GM18519 (cell line): ENCODE measurements around the gene BLTP1.
"Not testable (repeated sequence)": the region's sequence is repeated elsewhere in the genome, so short reads cannot be mapped to it uniquely, and the experiment has no call there.

ENCODE experiments used
- ATAC-seq: cut with Tn5 transposase; IDR thresholded peaks from one replicate; pipeline ENCODE4 v1.9.1; 2021; ENCODE audit warnings: mild to moderate bottlenecking, moderate library complexity; ENCODE audit not compliant: unreplicated experiment, low FRiP score

BLTP1 gene, protein sequence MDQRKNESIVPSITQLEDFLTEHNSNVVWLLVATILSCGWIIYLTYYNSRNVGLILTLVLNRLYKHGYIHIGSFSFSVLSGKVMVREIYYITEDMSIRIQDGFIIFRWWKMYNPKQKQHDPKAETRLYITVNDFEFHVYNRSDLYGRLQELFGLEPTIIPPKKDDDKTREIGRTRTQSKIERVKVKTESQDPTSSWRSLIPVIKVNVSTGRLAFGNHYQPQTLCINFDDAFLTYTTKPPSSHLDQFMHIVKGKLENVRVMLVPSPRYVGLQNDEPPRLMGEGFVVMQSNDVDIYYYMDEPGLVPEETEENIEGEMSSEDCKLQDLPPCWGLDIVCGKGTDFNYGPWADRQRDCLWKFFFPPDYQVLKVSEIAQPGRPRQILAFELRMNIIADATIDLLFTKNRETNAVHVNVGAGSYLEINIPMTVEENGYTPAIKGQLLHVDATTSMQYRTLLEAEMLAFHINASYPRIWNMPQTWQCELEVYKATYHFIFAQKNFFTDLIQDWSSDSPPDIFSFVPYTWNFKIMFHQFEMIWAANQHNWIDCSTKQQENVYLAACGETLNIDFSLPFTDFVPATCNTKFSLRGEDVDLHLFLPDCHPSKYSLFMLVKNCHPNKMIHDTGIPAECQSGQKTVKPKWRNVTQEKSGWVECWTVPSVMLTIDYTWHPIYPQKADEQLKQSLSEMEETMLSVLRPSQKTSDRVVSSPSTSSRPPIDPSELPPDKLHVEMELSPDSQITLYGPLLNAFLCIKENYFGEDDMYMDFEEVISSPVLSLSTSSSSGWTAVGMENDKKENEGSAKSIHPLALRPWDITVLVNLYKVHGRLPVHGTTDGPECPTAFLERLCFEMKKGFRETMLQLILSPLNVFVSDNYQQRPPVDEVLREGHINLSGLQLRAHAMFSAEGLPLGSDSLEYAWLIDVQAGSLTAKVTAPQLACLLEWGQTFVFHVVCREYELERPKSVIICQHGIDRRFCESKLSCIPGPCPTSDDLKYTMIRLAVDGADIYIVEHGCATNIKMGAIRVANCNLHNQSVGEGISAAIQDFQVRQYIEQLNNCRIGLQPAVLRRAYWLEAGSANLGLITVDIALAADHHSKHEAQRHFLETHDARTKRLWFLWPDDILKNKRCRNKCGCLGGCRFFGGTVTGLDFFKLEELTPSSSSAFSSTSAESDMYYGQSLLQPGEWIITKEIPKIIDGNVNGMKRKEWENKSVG (N-terminal part only)

DNA sequence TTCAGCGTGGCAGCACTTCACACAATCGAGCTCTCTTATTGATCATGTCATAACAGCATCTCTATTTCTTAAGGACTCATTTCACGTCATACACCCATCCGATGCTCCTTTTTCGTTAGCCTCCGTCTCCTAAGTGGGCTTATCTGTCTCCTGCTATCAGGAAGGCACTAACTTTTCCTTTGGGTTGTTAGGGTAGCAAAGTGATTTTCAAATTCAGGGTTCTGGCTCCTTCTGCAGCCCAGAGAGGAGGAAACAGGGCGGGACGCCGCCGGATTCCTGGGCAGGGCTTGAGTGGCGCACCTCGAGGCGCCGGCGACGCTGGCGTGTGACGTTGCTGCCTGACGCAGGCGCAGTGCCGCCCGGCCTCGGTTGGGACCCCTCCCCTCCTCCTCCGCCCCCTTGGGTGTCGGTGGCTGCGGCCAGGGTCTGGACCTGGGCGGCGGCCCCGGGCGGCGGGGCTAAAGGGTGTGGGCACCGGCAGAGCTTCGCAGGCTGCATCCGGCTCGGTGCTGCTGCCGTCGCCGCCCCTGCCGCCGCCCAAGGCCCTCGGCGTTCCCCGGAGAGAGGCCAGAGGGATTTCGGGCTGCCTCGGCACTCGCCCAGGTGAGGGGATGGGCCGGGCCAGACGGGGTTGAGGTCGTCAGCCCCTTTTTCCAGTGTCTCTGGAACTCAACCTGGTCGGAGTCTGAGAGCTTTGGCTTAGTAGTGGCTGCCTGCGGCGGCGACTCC is at the start of gene BLTP1:
BLTP1 (plus strand) TSS at position 350 of the 729 bp plus-strand sequence. CDS start 18,317 bp downstream, outside the sequence.
- peak; percentile 95 for ATAC-seq

DNA sequence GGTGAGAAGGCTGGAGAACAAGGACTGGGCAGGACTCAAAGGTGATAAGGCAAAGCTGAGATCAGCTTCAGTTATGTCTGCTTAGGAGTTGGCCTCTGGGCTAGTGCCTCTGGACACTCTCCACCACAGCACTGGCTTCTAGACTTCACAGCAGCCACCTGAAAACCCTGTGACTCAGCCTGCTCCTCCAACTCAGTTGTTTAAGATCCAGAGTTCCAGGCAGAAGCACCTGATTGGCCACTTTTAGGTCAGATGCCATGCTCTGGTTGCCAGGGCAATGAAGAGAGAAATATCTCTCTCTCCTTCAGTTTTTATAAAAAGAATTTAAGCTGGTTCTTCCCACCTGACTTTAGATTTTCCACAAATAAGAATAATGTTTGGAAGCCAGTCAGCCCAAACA is 47.9 kb upstream of the BLTP1 start:
- no peak for ATAC-seq

DNA sequence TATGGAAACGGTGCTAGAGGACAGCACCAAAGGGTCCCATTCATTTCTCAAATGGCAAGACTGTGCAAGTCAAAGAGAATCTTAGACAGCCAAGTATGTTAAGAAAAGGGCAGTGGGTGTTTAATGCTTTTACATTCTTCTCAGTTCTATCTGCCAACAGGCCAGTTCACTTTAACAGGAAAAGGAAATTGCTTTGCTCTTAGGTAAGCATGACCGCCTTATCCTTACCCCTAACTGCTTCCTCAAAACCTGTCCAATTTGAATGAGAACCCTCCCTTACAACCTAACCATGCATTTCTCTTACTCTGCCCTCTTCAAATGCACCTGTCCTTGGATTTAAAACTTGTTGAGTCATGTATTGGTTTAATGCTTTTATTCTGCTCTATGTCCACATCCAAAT is 44.5 kb upstream of the BLTP1 start:
- ATAC-seq, result no peak

DNA sequence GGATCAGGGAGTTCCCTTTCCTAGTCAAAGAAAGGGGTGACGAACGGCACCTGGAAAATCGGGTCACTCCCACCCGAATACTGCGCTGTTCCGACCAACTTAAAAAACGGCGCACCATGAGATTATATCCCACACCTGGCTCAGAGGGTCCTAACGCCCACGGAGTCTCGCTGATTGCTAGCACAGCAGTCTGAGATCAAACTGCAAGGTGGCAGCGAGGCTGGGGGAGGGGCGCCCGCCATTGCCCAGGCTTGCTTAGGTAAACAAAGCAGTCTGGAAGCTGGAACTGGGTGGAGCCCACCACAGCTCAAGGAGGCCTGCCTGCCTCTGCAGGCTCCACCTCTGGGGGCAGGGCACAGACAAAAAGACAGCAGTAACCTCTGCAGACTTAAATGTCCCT is 41.8 kb upstream of the BLTP1 start:
- ATAC-seq, result not testable (repeated sequence)

DNA sequence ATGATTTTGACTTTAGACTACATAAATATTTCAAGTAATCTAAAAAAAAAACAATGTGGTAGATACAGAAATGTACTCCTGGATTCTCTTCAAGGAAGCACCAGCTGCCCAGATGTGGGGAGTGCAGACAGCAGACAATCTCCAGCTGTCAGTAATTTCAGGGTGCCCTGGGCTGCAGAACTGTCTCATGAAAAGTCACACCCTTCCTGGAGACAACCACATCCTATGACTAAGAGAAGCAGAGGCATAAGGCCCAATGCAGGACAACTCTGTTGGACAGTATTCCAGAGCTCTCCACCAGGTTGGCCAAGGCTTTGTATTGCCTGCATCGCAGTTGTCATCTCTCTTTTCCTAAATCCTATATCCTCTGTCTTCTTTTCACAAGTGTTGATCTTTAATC is 34.4 kb upstream of the BLTP1 start:
- ATAC-seq, result no peak

DNA sequence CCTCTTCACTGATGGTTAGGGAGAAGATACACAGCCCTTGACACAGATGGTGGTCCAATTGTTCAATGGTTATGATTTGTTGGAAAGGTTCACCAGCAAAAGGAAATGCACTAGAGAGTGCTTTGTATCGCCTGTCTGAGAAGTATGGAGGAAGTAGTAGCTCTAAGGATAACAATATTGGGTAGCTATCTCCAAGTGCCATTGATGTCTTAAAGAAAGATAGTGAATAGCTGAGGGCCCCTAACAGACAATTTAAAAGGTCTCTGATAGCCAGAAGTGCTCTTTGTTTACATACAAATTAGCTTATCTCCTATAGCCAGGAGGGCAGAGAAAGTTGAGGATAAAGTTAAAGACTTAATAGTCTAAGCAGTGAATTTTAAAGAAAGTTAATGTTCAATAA is 33.9 kb upstream of the BLTP1 start:
- ATAC-seq, result no peak

DNA sequence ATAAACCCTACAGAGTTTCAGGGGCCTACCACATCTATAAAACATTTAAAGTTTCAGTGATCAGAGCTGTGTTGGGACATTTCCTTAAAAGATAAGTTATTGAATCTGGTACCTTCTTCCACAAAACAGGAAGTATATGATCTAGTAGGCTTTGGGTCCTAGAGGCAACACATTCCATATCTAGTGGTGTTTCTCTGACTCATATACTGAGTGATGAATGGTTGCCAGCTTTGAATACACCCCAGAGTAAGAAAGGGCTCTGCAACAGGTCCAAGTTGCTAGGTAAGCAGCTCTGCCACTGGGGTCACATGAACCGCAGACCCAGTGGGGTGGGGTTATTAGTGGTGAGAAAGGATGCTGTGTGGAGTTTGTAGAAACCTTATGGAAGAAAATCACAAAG is 32.4 kb upstream of the BLTP1 start:
- ATAC-seq, result no peak

DNA sequence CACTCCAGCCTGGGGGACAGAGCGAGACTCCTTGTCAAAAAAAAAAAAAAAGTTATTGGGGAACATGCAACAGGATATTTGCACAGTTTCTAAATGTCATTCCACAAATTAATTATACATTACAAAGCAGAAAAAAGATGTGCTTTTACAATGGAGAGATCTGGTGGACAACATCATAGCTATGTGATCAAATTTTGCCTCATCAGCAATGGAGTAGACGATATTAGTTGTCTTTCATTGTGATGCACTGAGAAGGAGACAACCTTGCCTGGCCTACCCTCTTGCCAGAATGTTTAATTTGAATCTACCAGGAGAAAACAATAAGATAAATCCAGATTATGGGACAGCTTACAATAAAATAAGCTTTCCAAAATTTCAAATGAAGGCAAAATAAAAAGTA is 30.5 kb upstream of the BLTP1 start:
- ATAC-seq, result no peak

DNA sequence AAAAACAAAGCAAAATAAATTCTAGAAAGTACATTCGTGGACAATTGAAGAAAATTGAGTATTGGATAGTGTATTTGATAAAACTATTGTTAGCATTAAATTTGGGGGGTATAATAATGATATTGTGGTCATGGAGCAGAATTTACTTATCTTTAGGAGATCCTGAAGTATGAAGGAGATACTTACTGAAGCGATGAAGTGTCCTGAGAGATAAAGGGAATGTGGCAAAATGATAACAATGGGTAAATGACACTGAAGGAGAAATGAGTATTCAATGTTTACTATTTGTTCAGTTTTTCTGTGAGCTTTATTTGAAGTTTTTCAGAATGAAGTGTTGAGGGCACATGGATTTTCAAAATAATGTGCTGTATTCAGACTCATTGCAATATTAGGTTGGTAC is 30.0 kb upstream of the BLTP1 start:
- no peak for ATAC-seq

DNA sequence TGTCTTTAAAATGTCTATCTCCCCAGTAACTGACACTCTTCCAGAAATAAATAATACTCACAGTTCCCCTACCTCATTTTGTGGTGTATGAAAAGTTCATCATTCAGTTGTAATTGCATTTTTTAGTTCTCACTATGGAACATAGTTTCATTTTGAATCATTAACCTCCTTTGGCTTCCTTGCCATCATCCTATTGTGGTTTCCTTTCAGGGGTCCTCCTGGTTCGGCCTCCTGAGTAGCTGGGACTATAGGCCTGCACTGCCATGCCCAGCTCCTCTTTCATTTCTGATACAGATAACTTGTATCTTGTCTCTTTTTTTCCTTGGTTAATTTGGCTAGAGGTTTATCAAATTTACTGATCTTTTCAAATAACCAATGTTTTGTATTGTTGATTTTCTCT is 23.1 kb upstream of the BLTP1 start:
- ATAC-seq, result no peak

DNA sequence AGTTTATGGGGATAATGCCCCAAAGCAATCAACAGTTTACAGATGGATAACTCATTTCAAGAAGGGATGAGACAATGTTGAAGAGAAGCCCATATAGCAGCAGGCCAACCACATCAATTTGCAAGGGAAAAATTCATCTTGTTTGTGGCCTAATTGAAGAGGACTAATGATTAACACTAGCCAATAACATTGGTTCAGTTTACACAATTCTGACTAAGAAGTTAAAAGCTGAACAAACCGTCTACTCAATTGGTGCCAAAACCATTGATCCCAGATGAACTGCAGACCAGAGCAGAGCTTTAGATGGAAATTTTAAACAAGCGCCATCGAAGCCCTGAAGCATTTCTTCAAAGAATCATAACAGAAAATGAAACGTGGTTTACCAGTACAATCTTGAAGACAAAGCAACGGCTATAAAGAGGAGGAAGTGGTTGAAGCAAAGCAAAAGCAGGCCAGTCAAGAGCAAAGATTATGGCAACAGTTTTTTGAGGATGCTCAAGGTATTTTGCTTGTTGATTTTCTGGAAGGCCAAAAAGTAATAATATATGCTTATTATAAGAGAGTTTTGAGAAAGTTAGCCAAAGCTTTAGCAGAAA is 20.5 kb upstream of the BLTP1 start:
- ATAC-seq, result no peak

DNA sequence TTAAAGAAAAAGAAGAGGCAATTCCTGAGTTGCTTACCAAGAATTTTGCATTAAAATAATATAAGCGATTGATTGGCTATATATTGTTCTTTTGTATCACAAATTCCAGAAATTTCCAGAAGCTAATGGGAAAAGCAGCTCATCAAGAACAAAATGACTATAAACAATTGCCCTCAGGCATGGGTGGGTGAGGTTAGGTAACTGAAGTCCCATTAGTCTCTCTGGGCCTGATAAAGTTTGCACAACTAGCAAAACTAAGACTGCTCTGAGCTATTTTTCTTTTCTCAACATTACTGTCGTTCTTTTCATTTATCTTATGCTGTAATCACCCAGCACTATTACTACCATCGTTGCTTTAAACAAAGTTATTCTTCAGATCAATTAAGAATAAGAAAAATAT is 19.2 kb upstream of the BLTP1 start:
- ATAC-seq, result no peak

DNA sequence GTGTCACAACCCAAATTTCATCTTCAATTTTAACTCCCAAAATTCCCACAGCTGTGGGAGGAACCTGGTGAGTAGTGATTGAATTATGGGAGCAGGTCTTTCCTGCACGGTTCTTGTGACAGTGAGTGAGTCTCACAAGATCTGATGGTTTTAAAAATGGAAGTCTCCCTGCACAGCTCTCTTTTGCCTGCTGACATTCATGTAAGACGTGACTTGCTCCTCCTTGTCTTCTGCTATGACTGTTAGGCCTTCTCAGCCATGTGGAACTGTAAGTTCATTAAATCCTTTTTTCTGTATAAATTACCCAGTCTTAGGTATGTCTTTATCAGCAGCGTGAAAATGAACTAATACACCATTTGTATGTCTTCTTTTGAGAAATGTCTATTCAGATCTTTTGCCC is 13.0 kb upstream of the BLTP1 start:
- ATAC-seq, result no peak

DNA sequence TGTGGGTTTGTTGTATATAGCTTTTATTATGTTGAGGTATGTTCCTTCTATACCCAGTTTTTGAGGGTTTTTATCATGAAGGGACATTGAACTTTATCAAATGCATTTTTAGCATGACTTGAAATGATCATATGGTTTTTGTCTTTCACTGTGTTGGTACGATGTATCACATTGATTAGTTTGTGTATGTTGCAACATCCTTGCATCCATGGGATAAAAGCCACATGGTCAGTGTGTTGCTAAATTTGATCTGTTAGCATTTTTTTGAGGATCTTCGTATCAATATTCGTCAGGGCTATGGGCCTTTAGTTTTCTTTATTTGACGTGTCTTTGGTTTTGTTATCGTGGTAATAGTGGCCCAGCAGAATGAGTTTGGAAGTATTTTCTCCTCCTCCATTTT is 11.3 kb upstream of the BLTP1 start:
- ATAC-seq, result no peak

DNA sequence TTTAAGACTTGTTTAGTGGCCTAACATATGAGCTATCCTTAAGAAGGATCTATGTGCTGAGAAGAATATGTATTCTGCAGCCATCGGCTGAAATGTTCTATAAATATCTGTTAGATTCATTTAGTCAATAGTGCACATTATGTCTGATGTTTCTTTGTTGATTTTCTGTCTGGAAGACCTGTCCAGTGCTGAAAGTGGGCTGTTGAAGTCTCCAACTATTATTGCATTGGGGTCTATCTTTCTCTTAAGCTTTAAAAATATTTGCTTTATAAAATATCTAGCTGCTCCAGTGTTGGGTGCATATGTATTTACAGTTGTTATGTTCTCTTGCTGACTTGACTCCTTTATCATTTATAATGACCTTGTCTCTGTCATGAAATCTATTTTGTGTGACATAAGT is 9.4 kb upstream of the BLTP1 start:
- no peak for ATAC-seq

DNA sequence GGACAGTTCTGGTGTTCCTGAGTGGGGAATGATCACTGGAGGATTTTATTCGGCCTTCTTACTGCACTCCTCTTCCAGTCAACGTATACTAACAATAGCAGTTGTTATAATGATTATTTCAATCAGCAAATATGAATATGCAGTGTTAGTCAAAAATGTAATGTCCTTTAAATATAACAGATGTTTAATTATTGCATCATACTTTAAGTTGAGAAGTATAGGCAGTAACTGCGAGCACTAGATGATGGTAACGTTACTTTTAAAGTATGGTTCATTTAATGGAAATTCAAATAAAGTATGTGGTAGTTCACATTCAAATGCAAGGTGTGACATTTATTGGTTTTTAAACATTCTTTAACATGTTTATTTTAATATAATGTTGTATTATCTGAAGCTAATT is 5.5 kb upstream of the BLTP1 start:
- no peak for ATAC-seq

DNA sequence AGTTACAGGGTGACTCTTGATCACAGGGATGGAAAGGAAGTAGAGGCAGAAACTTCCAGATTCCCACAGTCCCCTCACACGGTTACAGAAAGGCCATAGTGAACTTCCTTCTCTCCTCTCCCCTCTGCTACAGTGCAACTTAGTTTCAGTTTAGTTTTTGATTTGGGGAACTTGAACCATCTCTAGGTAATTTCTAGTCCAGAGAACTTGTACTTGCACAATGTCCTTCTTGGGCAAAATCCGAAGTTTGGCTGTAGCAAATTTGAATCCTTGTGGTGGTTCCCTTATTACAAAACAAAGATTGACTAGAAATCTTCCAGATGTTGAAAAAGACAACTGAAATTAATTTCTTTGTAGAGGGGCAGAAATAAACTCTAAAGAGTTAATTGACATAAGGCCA is 1.2 kb upstream of the BLTP1 start:
- ATAC-seq, result no peak

DNA sequence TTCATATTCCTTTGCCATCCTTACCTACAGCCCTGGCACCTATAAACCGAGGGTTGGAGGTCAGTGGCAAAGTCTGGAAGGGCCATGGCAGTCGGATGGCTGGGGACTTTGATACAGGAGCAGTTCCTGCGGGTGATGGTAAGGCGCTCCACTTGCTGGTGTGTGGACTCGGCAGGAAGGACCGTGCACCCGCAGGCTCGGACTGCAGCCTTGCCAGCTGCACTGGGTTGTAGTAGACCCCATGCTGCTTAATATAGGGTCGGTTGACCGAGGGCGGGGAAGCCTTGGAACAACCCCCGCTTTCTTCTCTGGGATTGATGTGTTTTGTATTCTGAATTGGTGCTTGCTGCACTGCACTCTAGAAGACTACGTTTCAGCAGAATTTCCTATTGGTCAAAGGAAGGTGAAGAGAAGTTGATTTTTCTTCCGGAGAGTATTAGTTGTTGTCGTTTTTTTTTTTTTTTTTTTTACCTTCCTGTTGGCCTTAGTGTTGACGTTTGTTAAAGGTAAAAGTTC is 638 bp downstream of the BLTP1 start:
- ATAC-seq, result peak; percentile 17

DNA sequence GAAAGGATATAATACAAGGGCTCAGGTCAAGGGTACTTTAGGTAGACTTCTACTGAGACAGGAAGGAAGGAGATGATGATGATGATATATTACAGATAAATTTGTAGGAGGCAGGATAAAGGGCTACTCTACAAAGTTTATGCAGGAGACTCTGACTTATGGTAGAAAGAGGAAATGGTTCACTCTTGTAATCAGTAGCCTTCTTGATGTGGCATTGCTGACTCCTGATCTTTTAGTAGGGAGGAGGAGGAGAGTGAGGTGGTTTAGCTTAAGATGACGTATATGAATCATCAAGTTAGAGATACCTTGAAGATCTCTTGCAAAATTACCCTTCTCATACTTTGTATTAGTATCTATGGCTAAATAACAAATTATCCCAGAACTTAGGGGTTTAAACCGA is 4.7 kb downstream of the BLTP1 start:
- ATAC-seq, result no peak

DNA sequence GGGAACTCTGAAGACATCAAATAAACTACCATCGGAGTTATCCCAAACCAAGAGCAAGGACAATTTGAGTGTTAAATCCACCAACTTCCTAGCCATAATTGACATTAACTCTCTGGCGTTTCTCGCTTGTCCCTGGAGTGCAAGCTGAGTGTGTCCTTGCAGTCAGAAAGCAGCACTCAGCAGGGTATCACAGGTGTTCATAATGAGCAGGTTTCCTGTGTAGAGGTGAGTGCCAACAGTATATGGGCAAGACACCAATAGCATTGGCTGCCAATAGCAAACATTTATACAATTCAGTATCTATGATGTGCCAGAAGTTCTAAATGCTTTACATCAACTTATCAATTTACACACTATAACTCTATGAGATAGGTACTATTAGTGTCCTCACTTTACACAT is 11.2 kb downstream of the BLTP1 start:
- ATAC-seq, result no peak
